ENCODE data around the gene ERH.

DNA sequence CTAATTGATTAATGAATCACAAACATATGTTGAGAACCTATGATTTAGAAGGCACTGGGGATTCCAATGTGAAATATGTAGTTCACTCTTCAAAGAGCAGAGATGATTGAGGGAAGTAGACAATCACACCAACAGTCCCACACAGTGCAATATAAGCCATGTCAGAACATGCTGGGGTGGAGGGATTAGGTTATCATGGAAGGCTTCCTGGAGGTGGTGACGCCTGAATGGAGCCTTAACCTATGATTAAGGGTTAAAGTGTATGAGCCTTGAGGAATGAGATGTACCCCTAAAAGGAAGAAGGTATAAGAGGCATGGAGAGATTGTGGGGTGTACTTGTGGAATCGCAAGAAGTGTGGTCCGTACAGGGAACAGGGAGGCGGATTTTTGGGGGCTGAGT, 31.3 kb downstream of the ERH start:
- TF ChIP-seq POLR2AphosphoS5 (IDR thresholded peaks at IDR 0.05), result no peak
- TF ChIP-seq CTCF (IDR thresholded peaks at IDR 0.05), result no peak
- TF ChIP-seq POLR2A (IDR thresholded peaks at IDR 0.05), result no peak
